HG03139 (cell line): ENCODE results near the gene ME1.
"Not testable (repeated sequence)": the region's sequence is repeated elsewhere in the genome, so short reads cannot be mapped to it uniquely, and the experiment has no call there.

Source experiments
- ATAC-seq: cut with Tn5 transposase; IDR thresholded peaks from one replicate; pipeline ENCODE4 v1.9.1; 2021; ENCODE audit not compliant: unreplicated experiment

ME1 gene

DNA sequence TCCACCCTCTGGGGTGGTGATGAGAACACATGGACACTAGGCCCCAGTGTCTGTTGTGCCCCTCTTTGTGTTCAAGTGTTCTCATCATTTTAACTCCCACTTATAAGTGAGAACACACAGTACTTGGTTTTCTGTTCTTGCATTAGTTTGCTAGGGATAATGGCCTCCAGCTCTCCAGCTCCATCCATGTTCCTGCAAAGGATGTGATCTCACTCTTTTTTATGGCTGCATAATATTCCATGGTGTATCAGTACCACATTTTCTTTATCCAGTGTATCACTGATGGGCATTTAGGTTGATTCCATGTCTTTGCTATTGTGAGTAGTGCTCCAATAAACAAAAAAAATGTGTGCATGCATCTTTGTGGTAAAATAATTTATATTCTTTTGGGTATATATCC is 170.3 kb downstream of the ME1 start:
- no peak for ATAC-seq

DNA sequence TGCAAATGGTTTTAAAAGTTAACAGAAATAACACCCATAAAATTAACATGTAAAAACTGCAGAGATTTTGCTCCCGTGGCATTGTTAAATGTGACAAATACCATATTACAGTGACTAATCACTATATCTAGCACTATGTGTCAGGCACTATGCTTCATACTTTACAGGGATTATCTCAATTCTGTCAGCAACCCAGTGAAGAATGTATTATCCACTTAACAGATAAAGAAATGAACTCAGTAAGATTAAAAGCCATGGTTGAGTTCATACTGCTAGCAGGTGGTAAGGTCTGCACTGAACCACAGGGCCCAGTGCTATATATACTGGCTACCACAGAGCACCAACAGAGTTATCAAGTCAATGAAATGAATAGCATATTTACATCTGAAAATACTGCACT is 172.3 kb downstream of the ME1 start:
- ATAC-seq = no peak

DNA sequence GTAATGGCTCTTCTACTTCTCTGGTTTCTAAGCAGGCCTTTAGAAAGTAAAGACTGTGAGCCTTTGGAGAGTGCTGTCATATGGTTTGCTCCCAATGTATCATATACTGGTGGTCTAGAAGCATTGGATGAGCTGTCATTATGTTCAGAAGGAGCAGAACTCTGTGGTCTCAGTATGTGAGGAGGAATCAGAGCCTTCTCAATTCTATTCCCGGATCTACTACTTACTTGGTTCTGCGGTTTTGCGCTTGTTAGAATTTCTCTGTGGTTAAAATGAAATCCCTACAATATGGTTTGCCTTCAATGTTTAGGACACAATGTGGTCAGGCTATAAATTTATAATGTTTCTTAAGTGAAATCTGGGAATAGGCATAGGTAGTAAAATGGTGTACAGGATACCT is 173.1 kb downstream of the ME1 start:
- ATAC-seq = no peak

DNA sequence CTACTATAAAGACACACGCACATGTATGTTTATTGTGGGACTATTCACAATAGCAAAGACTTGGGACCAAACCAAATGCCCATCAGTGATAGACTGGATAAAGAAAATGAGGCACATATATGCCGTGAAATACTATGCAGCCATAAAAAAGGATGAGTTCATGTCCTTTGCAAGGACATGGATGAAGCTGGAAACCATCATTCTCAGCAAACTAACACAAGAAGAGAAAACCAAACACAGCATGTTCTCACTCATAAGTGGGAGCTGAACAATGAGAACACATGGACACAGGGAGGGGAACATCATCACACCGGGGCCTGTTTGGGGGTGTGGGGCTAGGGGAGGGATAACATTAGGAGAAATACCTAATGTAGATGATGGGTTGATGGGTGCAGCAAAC is 174.1 kb downstream of the ME1 start:
- not testable (repeated sequence) for ATAC-seq

DNA sequence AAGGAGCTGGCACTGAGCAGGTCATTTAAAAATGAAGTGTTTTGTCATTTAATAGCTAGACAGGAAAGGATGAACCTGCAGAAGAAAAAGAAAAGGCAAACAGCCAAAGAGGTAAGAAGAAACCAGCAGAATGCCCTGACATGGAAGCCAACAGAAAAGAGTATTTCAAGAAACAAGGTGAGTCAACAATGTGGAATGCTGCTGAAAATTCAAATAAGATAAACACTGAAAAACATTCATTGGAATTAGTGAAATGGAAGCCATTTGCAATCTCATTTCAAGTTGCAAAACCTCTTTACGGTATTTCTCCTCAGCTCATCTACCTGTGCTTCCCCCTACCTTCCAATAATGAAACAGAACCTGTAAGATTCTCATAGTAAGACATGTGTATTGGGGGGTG is 178.1 kb downstream of the ME1 start:
- no peak for ATAC-seq

DNA sequence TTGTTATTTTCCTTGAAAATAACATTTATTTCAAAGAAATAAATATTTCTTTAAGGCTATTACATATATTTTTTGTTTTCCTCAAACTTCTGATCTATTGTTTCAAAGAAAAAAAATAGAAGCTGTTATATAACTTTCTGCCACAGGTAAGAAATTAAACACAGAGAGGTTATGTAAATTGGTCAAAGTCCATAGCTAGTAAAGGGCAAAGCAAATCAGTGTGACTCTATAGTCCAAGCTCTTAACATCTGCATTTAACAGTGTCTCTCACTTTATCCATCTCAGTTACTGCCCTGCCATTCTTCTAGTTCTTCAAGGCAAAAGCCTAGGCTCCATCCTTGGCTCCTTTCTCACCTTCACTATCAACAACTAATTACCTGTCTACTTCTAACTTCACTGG is 180.6 kb downstream of the ME1 start:
- ATAC-seq = no peak

DNA sequence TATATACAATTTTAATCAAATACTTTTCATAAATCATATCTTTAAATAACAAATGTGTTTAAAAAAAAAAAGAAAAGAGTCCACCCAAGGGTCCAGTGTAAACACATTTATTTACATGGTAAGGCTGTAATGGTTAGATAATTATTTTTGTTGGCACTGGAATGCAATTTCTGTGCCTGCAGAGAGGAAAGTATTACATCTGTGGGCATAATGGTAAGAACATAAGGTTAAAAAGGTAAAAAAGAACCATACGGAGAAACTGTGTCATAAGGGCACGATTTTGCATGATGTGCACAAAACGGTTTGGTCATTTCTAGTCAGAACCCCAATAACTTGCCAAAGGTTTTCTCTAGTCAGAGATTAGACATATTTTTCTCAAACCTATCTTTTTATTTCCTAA is 183.4 kb downstream of the ME1 start:
- ATAC-seq = no peak

DNA sequence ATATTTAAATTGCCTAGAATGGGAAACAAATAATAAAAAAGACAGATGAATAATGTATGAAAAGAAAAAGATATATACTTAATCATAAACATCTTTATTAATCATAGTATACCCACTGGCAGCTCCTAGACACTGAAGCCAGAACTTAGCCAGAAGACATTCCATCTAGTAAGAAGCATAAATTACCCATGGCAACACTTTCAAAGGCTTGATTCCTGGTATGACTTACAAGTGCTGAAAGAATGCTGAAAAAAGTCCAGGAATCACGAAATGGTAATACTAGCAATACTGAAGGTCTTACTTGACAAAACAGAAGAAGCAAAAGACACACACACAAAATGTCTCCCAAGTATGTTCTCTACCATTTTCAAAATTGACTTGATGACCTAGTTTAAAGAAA is 199.7 kb downstream of the ME1 start:
- no peak for ATAC-seq

DNA sequence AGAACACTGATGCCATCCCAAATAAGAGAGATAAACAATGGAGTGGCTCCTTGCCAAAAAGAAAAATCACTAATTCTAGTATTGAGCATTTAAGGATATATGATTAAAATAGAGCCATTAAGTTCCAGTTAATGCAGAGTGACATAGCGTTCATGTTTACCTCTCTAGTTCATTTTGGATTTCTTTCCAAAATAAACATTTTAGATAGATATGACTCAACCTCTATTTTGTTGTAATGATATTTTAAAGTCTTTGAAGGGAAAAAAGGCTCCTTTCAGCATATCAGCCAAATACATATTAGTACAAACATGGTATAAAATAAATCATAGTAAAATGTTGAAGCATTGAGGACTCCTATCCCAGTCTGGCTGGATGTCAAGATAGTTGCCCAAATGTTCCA is 204.3 kb downstream of the ME1 start:
- ATAC-seq = no peak

DNA sequence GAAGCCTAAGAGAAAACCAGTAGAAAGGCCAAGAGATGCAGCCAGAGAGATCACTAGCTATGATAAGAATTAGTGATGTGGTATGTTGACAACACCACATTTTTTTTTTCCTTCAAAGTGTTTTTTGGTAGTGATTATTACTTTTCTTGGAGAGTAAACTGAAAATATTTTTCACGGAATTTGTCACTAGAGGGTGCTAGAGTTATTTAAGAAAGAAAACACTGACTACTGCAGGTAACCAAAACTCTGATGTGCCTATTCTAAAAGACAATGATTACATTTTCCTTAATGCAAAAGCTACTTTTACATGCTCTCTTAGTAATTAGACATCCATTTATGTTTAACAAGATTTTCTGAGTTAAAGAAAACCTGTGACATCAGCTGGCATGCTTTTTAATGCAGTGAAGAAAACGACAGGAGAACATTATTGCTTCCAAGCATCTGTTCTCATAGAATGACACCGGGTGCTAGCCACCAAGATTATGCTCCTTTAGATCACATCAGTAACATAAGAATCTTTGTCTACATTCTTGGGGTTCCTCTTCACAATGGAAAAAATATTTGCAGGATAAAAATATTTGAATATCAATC is 208.9 kb downstream of the ME1 start:
- ATAC-seq = no peak

DNA sequence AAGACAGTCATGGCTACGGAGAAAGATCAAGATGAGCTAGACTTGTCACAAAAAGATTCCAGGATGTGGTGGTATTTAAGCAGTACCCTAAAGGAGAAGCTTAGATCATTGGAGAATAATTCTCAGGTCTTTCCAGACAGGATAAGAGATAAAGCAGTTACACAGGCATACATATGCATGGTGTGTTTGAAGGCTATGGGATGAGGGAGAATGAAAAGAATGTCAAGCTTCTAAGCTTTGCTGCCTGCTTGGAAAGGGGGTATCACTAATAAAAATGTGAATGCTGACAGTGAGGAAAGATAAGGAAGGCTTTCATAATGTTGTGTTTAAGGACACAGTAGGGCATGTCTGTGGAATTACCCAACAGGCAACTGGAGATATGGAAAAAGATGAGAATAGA is 209.6 kb downstream of the ME1 start:
- ATAC-seq = no peak

DNA sequence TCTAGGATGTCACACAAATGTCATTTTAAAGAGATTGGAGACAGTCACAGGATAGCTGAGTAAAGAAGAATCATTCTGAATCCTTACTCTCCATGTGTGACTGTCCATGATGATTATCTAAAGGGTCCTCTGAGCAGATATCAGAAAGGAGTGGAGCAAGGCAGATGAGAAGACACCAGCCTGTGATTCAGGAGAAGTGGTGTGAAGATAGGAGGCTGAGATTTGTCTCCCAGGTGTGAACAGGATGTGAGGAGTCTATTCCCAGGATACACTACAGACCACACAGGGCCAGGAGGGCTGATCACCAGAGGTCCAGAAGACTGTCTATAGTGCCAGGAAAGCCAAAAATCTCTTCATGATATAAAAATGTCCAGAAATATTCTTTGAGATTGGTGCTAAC is 210.7 kb downstream of the ME1 start:
- no peak for ATAC-seq

DNA sequence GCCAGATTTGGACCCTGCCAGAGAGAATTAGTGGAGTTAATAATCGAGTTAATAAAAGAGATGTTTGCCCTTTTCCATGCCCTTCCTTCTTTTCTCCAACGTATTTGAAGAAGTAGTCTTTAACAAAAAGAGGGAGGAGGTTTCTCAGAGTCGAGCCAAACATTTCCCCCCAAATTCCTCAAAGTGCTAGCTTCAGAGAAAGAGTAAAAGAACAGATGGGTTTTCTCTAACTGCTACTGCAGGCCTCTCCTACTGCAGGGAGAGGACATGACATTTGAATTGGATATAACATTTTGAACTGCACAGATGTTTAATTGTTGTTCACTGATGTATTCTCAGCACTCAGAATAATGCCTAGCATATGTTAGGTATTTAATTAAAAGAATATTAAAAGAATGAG is 212.2 kb downstream of the ME1 start:
- no peak for ATAC-seq

DNA sequence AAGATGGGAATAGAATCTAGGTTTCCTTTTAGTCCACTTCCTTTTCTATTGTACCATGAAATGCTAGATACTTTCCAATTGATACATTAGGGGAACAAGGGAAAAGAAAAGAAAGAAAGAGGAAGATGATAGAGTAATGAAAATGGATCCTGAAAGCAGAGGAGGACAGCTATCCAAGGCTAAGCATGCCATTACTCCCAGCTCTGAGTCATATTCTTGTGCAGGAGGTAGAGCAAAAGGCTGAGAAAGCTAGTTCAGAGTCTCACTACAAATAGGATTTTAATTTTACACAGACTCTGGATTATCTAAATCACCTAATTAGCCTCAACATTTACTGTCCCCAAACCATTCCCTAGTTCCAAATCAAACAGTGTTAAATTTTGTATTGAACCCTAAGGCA is 214.0 kb downstream of the ME1 start:
- no peak for ATAC-seq

DNA sequence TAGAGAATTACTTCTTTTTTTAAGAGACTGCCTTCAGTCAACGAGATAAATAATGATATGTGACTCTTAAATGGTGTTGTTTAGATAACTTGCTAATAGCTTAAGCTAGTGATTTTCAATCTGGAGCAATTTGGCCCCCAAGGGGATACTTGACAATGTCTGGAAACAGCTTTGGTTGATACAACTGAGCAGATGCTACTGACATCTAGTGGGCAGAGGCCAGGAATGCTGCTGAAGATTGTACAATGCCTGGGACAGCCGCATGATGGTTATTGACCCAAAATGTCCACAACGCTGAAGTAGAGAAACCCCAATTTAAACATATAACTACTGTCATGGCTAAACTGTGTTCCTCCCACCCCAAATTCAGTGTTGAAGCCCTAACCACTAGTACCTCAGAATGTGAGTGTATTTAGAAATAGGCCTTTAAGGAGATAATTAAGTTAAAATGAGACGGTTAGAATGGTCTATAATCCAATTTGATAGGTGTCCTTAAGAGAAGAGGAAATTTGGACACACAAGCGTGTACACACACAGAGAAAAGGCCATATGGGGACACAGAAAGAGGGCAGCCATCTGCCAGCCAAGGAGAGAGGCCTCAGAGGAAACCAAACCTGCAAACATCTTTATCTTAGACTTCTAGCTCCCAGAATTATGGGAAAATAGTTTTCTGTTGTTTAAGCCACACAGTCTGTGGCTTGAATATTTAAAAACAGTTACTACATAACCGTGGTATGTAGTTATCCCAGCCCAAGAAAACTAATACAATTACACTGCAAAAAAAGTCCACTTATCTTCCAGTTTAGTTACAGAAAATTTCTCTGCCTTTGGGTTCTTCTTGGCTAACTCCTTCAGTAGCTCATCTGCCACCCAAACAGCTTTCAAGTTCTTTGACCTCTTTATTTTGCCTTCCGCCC is 215.5 kb downstream of the ME1 start:
- peak; percentile 98 for ATAC-seq

DNA sequence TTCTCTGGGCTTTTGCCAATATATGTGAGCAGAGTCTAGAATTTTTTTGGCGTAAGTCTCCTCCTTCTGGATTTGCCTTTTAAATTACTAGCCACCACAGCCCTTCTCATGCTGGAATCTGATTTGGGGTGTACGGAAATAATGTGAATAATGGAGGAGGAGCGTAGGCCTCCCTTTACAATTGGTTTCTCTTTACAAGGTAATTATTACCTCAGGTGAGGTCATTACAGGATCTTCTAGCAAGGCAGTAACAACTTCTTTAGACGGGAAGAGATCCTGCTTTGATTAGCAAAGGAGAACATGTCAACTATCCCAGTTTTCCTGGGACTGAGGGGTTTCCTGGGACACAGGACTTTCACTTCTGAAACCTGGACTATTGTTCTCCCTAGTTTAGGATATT is 228.8 kb downstream of the ME1 start:
- ATAC-seq = no peak

DNA sequence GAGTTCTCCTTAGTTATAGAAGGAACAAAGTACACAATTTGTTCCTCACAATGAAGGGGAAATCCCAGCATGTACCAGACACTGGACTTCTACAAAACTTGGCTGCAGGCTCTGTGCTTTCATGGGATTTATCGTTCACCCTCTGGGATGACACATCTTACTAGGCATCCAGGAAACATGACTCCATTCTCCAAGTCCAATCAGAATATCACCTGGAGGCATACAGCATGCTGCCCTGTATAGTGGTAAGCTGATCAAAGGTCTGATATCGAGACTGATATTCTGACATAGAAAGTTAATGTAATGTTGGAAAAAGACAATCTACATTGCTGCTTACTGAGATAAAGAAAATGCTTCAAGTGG is 231.0 kb downstream of the ME1 start:
- no peak for ATAC-seq

DNA sequence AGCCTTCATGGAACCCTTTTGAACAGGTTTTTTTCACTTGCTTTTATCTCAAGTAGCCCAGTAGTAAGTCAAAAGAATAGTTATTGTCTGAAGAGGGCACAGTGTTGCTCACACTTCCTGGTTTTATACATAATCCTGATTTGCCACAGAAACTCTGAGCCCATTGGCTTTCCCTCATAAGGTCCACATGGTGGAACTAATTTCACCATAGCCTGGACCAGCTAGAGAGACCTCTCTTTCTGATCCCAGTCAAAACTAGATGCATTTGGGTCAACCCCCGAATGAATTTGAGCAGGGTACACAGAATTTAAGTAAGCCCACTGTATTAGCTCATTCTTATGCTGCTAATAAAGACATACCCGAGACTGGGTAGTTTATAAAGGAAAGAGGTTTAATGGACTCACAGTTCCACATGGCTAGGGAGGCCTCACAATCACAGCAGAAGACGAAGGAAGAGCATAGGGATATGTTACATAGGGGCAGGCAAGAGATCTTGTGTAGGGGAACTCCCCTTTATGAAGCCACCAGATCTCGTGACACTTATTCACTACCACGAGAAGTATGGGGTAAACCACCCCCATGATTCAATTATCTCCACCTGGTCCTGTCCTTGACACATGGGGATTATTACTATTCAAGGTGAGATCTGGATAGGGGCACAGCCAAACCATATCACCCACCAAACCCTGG is 231.5 kb downstream of the ME1 start:
- ATAC-seq = no peak

DNA sequence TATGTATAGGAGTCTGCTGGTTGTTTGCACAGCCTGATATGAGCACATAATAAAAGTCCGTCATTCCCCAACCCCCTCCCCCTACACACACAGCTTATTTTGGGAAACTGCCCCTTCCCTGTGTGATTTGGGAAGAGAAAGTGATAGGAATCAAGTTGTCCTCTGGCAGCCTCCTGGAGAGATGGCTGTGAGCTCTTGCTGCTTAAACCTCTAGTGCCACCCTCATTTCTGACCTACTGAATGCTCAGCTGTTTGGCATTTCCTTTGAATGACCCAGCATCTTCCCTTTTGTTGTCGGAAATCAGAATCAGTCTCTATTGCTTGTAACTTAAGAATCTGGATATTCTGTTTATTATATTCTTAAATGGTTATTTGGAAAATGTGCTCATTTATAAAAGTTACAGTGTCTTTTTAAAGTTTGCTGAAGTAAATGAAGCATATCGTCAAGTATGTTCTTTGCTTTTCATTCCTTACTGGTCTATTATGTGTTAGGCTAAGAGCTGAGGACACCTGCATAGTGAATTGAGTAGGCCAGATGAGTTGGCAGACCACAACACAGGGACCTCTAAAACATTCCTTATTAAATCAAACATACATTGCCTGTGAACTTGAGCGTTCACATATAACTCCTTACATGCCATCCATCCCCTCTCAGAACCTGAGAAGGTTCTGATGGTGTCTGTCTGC is 232.2 kb downstream of the ME1 start:
- ATAC-seq = no peak

DNA sequence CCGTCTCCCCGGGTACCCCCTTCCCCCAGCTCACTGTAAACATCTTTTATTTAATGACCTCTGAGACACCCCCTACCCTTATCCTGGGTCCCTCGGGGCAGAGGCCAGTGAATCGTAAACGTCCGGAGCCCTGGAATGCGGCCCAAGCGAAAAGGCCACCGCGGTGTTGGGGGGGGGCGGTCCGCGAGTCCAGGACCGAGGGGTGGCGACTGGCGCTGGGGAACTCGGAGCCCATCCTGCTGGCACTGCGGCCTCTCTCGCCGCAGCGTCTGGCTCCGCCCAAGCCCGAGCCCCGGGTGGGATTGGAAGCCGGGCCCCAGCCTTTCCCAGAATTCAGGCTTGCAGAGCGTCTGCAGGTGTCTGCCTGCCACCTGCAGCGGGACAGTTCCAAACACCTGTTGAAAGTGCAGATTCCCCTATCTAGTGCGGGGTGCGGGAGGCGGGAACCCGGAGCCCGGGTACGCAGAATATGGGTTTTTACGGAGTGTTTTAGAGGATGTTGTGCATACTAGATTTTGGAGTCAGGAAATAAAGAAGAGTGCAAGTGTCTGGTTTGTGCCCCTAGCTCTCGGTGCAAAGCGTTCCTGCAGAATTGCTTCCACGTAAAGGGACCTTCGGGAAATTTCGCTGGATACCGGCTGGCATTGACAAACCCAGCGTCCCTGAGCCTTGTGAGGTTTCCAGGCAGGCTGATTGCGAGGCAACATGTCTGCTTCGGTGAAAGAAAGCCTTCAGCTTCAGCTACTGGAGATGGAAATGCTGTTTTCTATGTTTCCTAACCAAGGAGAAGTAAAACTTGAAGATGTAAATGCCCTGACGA is 236.9 kb downstream of the ME1 start:
- peak; percentile 25 for ATAC-seq
